HepG2 (cell line): ENCODE results near the gene INO80B. TPM values are rescaled to one million over a fixed set of nuclear protein-coding genes. Genes with fewer than 3 reads are reported as not detected.

Experiments
- ADNP ChIP-seq: sonication (generic); formaldehyde crosslinking; IDR thresholded peaks from 2 replicates; pipeline ENCODE4 v1.4.0; 2020; ENCODE audit warnings: missing genetic modification reagents
- ARID2 ChIP-seq: sonication (generic); formaldehyde crosslinking; IDR thresholded peaks from 2 replicates; pipeline ENCODE4 v1.8.1; 2022; ENCODE audit warnings: mild to moderate bottlenecking, missing genetic modification reagents, borderline replicate concordance
- ATM ChIP-seq: fragments of 450-650 bp; IDR thresholded peaks from 2 replicates; pipeline ENCODE4 v1.7.1; 2017; ENCODE audit warnings: mild to moderate bottlenecking, borderline replicate concordance
- BHLHE40 ChIP-seq: IDR thresholded peaks from 2 replicates; pipeline ENCODE4 v1.6.1; 2011; ENCODE audit warnings: low read length, improper control_type of control experiment
- CHD4 ChIP-seq: fragments of 200-600 bp; sonication (generic); IDR thresholded peaks from 2 replicates; pipeline ENCODE4 v1.7.0; 2017; ENCODE audit warnings: mild to moderate bottlenecking, low read length, borderline replicate concordance
- ERF ChIP-seq: IDR thresholded peaks from 2 replicates; pipeline ENCODE4 v1.6.1; 2018; ENCODE audit warnings: missing biosample characterization, missing genetic modification reagents
- GATAD1 ChIP-seq: IDR thresholded peaks from 2 replicates; pipeline ENCODE4 v1.6.1; 2016; ENCODE audit warnings: missing genetic modification reagents, missing compliant biosample characterization
- JUND ChIP-seq: sonication (generic); formaldehyde crosslinking; IDR thresholded peaks from 2 replicates; pipeline ENCODE4 v1.8.0; 2022; ENCODE audit warnings: mild to moderate bottlenecking, missing genetic modification reagents
- KLF11 ChIP-seq: IDR thresholded peaks from 2 replicates; pipeline ENCODE4 v1.6.1; 2016; ENCODE audit warnings: missing compliant biosample characterization
- MATR3 ChIP-seq: sonication (generic); formaldehyde crosslinking; IDR thresholded peaks from 2 replicates; pipeline ENCODE4 v1.4.0; 2020; ENCODE audit warnings: missing genetic modification reagents
- MBNL3 ChIP-seq: fragments of 250-450 bp; sonication (Bioruptor Pico); conservative IDR thresholded peaks from 2 replicates; pipeline ENCODE4 v1.8.0; 2022; ENCODE audit warnings: mild to moderate bottlenecking, inconsistent platforms
- NFYB ChIP-seq: sonication (generic); formaldehyde crosslinking; IDR thresholded peaks from 2 replicates; pipeline ENCODE4 v1.4.0; 2020; ENCODE audit warnings: missing genetic modification reagents
- RFX3 ChIP-seq: IDR thresholded peaks from 2 replicates; pipeline ENCODE4 v1.6.1; 2016; ENCODE audit warnings: missing biosample characterization, missing genetic modification reagents
- SALL1 ChIP-seq: sonication (generic); formaldehyde crosslinking; IDR thresholded peaks from 2 replicates; pipeline ENCODE4 v1.8.0; 2022; ENCODE audit warnings: mild to moderate bottlenecking, missing genetic modification reagents
- SIX1 ChIP-seq: sonication (generic); formaldehyde crosslinking; IDR thresholded peaks from 2 replicates; pipeline ENCODE4 v1.4.0; 2020; ENCODE audit warnings: missing genetic modification reagents, borderline replicate concordance
- SOX5 ChIP-seq: IDR thresholded peaks from 2 replicates; pipeline ENCODE4 v1.6.1; 2016; ENCODE audit warnings: borderline replicate concordance
- TARDBP ChIP-seq: sonication (generic); formaldehyde crosslinking; IDR thresholded peaks from 2 replicates; pipeline ENCODE4 v1.8.0; 2022; ENCODE audit warnings: mild to moderate bottlenecking, missing genetic modification reagents
- ZIK1 ChIP-seq: sonication (generic); formaldehyde crosslinking; IDR thresholded peaks from 2 replicates; pipeline ENCODE4 v1.5.0; 2020; ENCODE audit warnings: mild to moderate bottlenecking, low read depth, missing genetic modification reagents, borderline replicate concordance
- ZNF275 ChIP-seq: sonication (generic); formaldehyde crosslinking; IDR thresholded peaks from 2 replicates; pipeline ENCODE4 v1.8.0; 2022; ENCODE audit warnings: missing genetic modification reagents, mild to moderate bottlenecking, inconsistent platforms, borderline replicate concordance
- ZNF276 ChIP-seq: sonication (generic); formaldehyde crosslinking; IDR thresholded peaks from 2 replicates; pipeline ENCODE4 v1.4.0; 2020; ENCODE audit warnings: mild to moderate bottlenecking, low read depth, missing genetic modification reagents
- ZNF775 ChIP-seq: sonication (generic); formaldehyde crosslinking; IDR thresholded peaks from 2 replicates; pipeline ENCODE4 v1.4.0; 2020; ENCODE audit warnings: missing genetic modification reagents, mild to moderate bottlenecking, moderate library complexity, borderline replicate concordance
- polyA plus RNA-seq, 8 experiments: library from polyadenylated mRNA; depleted of rRNA in 3 of 8; stranded (reverse) in 7 of 8; unstranded in 1 of 8; fragments of >200 nt; fragmentation: Illumina TruSeq in 4 of 8; extraction: Trizol in 4 of 8; gene quantifications; 2 replicates each; pipeline versions ENCODE4 v1.2.1 to v1.2.3, GENCODE V29; 2011 to 2016; ENCODE audit warnings: low read depth in 4 of 8, missing spikeins in 1 of 8, mixed read lengths in 1 of 8; ENCODE audit not compliant: insufficient read depth in 1 of 8
- total RNA-seq, 5 experiments: library from RNA; depleted of rRNA; stranded (reverse); fragments of >200 nt; fragmentation: Illumina TruSeq; extraction: Trizol; gene quantifications; 2 replicates each; pipeline ENCODE4 v1.2.3, GENCODE V29; 2016; ENCODE audit warnings: low read depth in 1 of 5
- TF ChIP-seq, protein P1 (sequence below): sonication (generic); formaldehyde crosslinking; IDR thresholded peaks from 2 replicates; pipeline ENCODE4 v1.4.0; 2020; ENCODE audit warnings: missing genetic modification reagents
- TF ChIP-seq, protein P2 (sequence below): sonication (generic); formaldehyde crosslinking; IDR thresholded peaks from 2 replicates; pipeline ENCODE4 v1.8.0; 2022; ENCODE audit warnings: missing genetic modification reagents, low read depth, mild to moderate bottlenecking, borderline replicate concordance

The INO80B gene
- total and polyA plus RNA-seq, 2 of the 13 experiments (the other 11 are each of a cell fraction or from before 2014, with no cell fraction given) = 6.2 to 14.5 TPM

GRCh38 chr2:74472086-74472944 is 17.4 kb downstream of the INO80B start, which contains the start of gene MRPL53 (continued):
- TF ChIP-seq ZNF276 (CRISPR knock-in tag) (peak; percentile 82), MBNL3 (CRISPR knock-in tag) (no peak), ATM (no peak), KLF11 (CRISPR knock-in tag) (peak; percentile 94; the same call in 1 of the 2 replicates), SALL1 (CRISPR knock-in tag) (peak; percentile 96), TARDBP (CRISPR knock-in tag) (peak; percentile 99), CHD4 (peak; percentile 37; the same call in 1 of the 2 replicates), GATAD1 (CRISPR knock-in tag) (peak; percentile 99), ZNF275 (CRISPR knock-in tag) (peak; percentile 56; the same call in 1 of the 2 replicates), ADNP (CRISPR knock-in tag) (no peak), ARID2 (CRISPR knock-in tag) (peak; percentile 94), BHLHE40 (no peak), JUND (no peak), NFYB (CRISPR knock-in tag) (peak; percentile 77), RFX3 (CRISPR knock-in tag) (peak; percentile 57), SIX1 (CRISPR knock-in tag) (peak; percentile 25; the same call in 1 of the 2 replicates), MATR3 (CRISPR knock-in tag) (no peak), ZNF775 (peak; percentile 16), ERF (peak; percentile 98; the same call in 1 of the 2 replicates), ZIK1 (CRISPR knock-in tag) (0 out of 2 replicates have a peak, but pooled peaks have one; percentile 84), SOX5 (0 out of 2 replicates have a peak, but pooled peaks have one; percentile 44)
- TF ChIP-seq, protein P1, sequence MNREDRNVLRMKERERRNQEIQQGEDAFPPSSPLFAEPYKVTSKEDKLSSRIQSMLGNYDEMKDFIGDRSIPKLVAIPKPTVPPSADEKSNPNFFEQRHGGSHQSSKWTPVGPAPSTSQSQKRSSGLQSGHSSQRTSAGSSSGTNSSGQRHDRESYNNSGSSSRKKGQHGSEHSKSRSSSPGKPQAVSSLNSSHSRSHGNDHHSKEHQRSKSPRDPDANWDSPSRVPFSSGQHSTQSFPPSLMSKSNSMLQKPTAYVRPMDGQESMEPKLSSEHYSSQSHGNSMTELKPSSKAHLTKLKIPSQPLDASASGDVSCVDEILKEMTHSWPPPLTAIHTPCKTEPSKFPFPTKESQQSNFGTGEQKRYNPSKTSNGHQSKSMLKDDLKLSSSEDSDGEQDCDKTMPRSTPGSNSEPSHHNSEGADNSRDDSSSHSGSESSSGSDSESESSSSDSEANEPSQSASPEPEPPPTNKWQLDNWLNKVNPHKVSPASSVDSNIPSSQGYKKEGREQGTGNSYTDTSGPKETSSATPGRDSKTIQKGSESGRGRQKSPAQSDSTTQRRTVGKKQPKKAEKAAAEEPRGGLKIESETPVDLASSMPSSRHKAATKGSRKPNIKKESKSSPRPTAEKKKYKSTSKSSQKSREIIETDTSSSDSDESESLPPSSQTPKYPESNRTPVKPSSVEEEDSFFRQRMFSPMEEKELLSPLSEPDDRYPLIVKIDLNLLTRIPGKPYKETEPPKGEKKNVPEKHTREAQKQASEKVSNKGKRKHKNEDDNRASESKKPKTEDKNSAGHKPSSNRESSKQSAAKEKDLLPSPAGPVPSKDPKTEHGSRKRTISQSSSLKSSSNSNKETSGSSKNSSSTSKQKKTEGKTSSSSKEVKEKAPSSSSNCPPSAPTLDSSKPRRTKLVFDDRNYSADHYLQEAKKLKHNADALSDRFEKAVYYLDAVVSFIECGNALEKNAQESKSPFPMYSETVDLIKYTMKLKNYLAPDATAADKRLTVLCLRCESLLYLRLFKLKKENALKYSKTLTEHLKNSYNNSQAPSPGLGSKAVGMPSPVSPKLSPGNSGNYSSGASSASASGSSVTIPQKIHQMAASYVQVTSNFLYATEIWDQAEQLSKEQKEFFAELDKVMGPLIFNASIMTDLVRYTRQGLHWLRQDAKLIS (CRISPR knock-in tag) = no peak; the same call in 1 of the 2 replicates
- TF ChIP-seq, protein P2, sequence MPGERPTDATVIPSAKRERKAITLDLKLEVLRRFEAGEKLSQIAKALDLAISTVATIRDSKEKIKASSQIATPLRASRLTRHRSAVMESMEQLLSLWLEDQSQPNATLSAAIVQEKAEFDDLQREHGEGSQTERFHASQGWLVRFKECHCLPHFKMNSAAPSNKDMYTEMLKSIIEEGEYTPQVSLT (CRISPR knock-in tag) = peak; percentile 93; the same call in 1 of the 2 replicates
